B cell (primary cell): ENCODE data around the gene AMFR. TPM values are rescaled to one million over a fixed set of nuclear protein-coding genes. Genes with fewer than 3 reads are reported as not detected.

Experiments used
- ATAC-seq: fragments of 200-7000 bp; cut with Tn5 transposase; one replicate; pipeline ENCODE4 v1.10.0; 2021; ENCODE audit warnings: low read depth, mild to moderate bottlenecking, moderate number of reproducible peaks, moderate library complexity
- CTCF ChIA-PET: fragments of 350-600 bp; sonication (Branson Sonifier 250); formaldehyde crosslinking; loops from one replicate; lab custom pipeline; 2021; ENCODE audit warnings: antibody characterized with exemption, inconsistent platforms; lab: Charles Lee
- POLR2A ChIA-PET: fragments of 350-600 bp; sonication (Branson Sonifier 250); formaldehyde crosslinking; loops from one replicate; lab custom pipeline; 2021; ENCODE audit warnings: antibody characterized with exemption; lab: Charles Lee
- DNase-seq: peaks from one replicate; pipeline ENCODE4 v3.0.0; 2013
- H2AFZ ChIP-seq: 2 replicates; pipeline ENCODE4 v1.6.1; 2012; ENCODE audit warnings: mild to moderate bottlenecking, low read depth, low read length; ENCODE audit not compliant: insufficient read depth, poor library complexity, severe bottlenecking
- H3K27ac ChIP-seq, 2 donors: 1 replicate in 1 of 2; 2 replicates in 1 of 2; pipeline ENCODE4 v1.5.1; 2012 to 2013; ENCODE audit warnings: low read length in 2 of 2, mild to moderate bottlenecking in 2 of 2, moderate library complexity in 1 of 2
- H3K27me3 ChIP-seq, 4 experiments: fragments of 200-600 bp in 1 of 4; sonication (generic) in 1 of 4; replicated peaks in 1 of 4; 1 replicate in 2 of 4; 2 replicates in 2 of 4; pipeline versions ENCODE4 v1.6.1 to v1.7.0; 2013 to 2016; ENCODE audit warnings: low read length in 3 of 4, mild to moderate bottlenecking in 2 of 4, mixed read lengths in 1 of 4, moderate library complexity in 1 of 4; ENCODE audit not compliant: insufficient read depth in 4 of 4, control insufficient read depth in 3 of 4; ENCODE audit errors: control extremely low read depth in 1 of 4
- H3K36me3 ChIP-seq, 2 experiments: replicated peaks in 1 of 2; 1 replicate in 1 of 2; 2 replicates in 1 of 2; pipeline versions ENCODE4 v1.6.1 to v1.7.1; 2013; ENCODE audit warnings: low read length in 1 of 2; ENCODE audit not compliant: insufficient read depth in 2 of 2, control insufficient read depth in 1 of 2; ENCODE audit errors: control extremely low read depth in 1 of 2, extremely low read depth in 1 of 2
- H3K4me1 ChIP-seq, 2 donors: fragments of 200-600 bp in 1 of 2; sonication (generic) in 1 of 2; 1 replicate in 1 of 2; 2 replicates in 1 of 2; pipeline versions ENCODE4 v1.5.1 to v1.6.1; 2013 to 2017; ENCODE audit warnings: low read length in 2 of 2; ENCODE audit not compliant: control insufficient read depth in 2 of 2, insufficient read depth in 2 of 2
- H3K4me2 ChIP-seq: replicated peaks from 2 replicates; pipeline ENCODE3; 2012; ENCODE audit warnings: mild to moderate bottlenecking, low read depth, low read length; ENCODE audit not compliant: poor library complexity, severe bottlenecking
- H3K4me3 ChIP-seq, 5 experiments: fragments of 200-600 bp in 1 of 5; sonication (generic) in 1 of 5; 1 replicate in 3 of 5; 2 replicates in 2 of 5; pipeline versions ENCODE4 v1.5.1 to v1.7.0; 2011 to 2016; ENCODE audit warnings: low read length in 4 of 5, mild to moderate bottlenecking in 4 of 5, low read depth in 2 of 5, control low read depth in 1 of 5, moderate library complexity in 1 of 5; ENCODE audit not compliant: insufficient read depth in 1 of 5; ENCODE audit errors: control extremely low read depth in 1 of 5, extremely low read depth in 1 of 5
- H3K79me2 ChIP-seq: fragments of 200-600 bp; sonication (generic); one replicate; pipeline ENCODE4 v1.6.0; 2016; ENCODE audit warnings: low read length; ENCODE audit not compliant: control insufficient read depth, insufficient read depth
- H3K9ac ChIP-seq: fragments of 200-600 bp; sonication (generic); 2 replicates; pipeline ENCODE4 v1.6.1; 2017; ENCODE audit warnings: mild to moderate bottlenecking, low read length, moderate library complexity
- H3K9me3 ChIP-seq, 3 donors: one replicate each; pipeline versions ENCODE4 v1.6.1 to v1.7.1; 2013; ENCODE audit warnings: low read length in 2 of 3; ENCODE audit not compliant: control insufficient read depth in 2 of 3, insufficient read depth in 1 of 3; ENCODE audit errors: control extremely low read depth in 1 of 3
- H4K20me1 ChIP-seq: 2 replicates; pipeline ENCODE4 v1.6.0; 2012; ENCODE audit warnings: mild to moderate bottlenecking, low read length; ENCODE audit not compliant: insufficient read depth, control insufficient read depth, poor library complexity, severe bottlenecking
- H3K27ac Mint-ChIP-seq: one replicate; pipeline ENCODE4 v1.8.0; 2021; ENCODE audit warnings: mixed read lengths
- H3K27me3 Mint-ChIP-seq: one replicate; pipeline ENCODE4 v1.8.0; 2021; ENCODE audit warnings: mixed read lengths
- H3K4me1 Mint-ChIP-seq: one replicate; pipeline ENCODE4 v1.8.0; 2021; ENCODE audit warnings: mixed read lengths
- H3K4me3 Mint-ChIP-seq: one replicate; pipeline ENCODE4 v1.8.0; 2021; ENCODE audit warnings: mixed read lengths
- H3K9me3 Mint-ChIP-seq: one replicate; pipeline ENCODE4 v1.8.0; 2022; ENCODE audit warnings: mixed read lengths; ENCODE audit not compliant: insufficient read depth
- CTCF ChIP-seq: fragments of 200-600 bp; IDR thresholded peaks from one replicate; pipeline ENCODE4 v1.8.0; 2022; ENCODE audit warnings: antibody characterized with exemption, mild to moderate bottlenecking
- EZH2 ChIP-seq: IDR thresholded peaks from 2 replicates; pipeline ENCODE4 v1.6.1; 2012; ENCODE audit warnings: borderline replicate concordance, low read depth, mild to moderate bottlenecking, moderate library complexity, low read length; ENCODE audit not compliant: insufficient read depth, poor library complexity, severe bottlenecking
- WGBS: methylation state at CpG from one replicate; pipeline ENCODE4 v1.1.5; 2013; ENCODE audit warnings: missing lambda C conversion rate; ENCODE audit not compliant: insufficient coverage; 5-methylcytosine and 5-hydroxymethylcytosine counted together
- intact Hi-C: fragments of 100-400 bp; cut with micrococcal nuclease; formaldehyde crosslinking; loops from one replicate; pipeline ENCODE4 v1.10.0; 2022
- polyA plus RNA-seq: library from polyadenylated mRNA; depleted of rRNA; stranded (reverse); fragments of >200 nt; gene quantifications from 2 replicates; pipeline ENCODE4 v1.2.3, GENCODE V29; 2012
- total RNA-seq, 2 donors: library from RNA; stranded (reverse); fragments of 120-200 nt in 1 of 2; gene quantifications; 1 replicate in 1 of 2; 2 replicates in 1 of 2; pipeline versions ENCODE4 v1.2.3 to v1.2.4, GENCODE V29; 2013 to 2022

Gene AMFR
- total and polyA plus RNA-seq, 2 donors (not counting 1 experiment from before 2014, with no cell fraction given): 118 to 225 TPM

- CTCF ChIA-PET: no interaction called here
- Histone ChIP-seq H2AFZ (no peak overlapping the region), H3K9ac (no peak overlapping the region), H3K9me3 (no peaks in the 10 kb centered on the region), H3K36me3 (peaks cover 5 to 77% of the 10 kb centered on the region in 2 experiments), H3K4me1 (no peaks in the 10 kb centered on the region), H3K27ac (no peak overlapping the region), H4K20me1 (peaks cover 22% of the 10 kb centered on the region), H3K27me3 (no peaks in the 10 kb centered on the region), H3K4me2 (no peak overlapping the region), H3K79me2 (peaks cover 3% of the 10 kb centered on the region), H3K4me3 (no peak overlapping the region)
- ATAC-seq: no peak
- Mint-ChIP-seq H3K27me3 (no peaks in the 10 kb centered on the region), H3K4me3 (no peak overlapping the region), H3K9me3 (no peaks in the 10 kb centered on the region), H3K4me1 (peaks cover 3% of the 10 kb centered on the region), H3K27ac (no peak overlapping the region)
- TF ChIP-seq EZH2 (no peak), CTCF (no peak)
- intact Hi-C loops: no loop called here
- DNase-seq: no peak
- 100% methylated on average over 4 of the region's 6 CpGs for WGBS
- POLR2A ChIA-PET: no interaction called here
Observed at GRCh38 chr16:56363181-56363716, 62.1 kb downstream of the AMFR start.

- 97% methylated on average over 10 of the region's 17 CpGs for WGBS
- Histone ChIP-seq H2AFZ (no peak overlapping the region), H3K27ac (no peak overlapping the region), H3K9ac (no peak overlapping the region), H3K4me1 (peaks cover 0 to 2% of the 10 kb centered on the region in 2 donors), H3K36me3 (peaks cover 3 to 71% of the 10 kb centered on the region in 2 experiments), H3K79me2 (no peaks in the 10 kb centered on the region), H4K20me1 (peaks cover 17% of the 10 kb centered on the region), H3K9me3 (no peaks in the 10 kb centered on the region), H3K4me2 (no peak overlapping the region), H3K4me3 (no peak overlapping the region), H3K27me3 (no peaks in the 10 kb centered on the region)
- no peak for ATAC-seq
- intact Hi-C loops: no loop called here
- ChIA-PET CTCF (no interaction called here), POLR2A (no interaction called here)
- no peak overlapping the region for H3K27ac Mint-ChIP-seq
- no peaks in the 10 kb centered on the region for H3K9me3 Mint-ChIP-seq
- DNase-seq: no peak
- no peak overlapping the region for H3K4me3 Mint-ChIP-seq
- peaks cover 6% of the 10 kb centered on the region for H3K4me1 Mint-ChIP-seq
- H3K27me3 Mint-ChIP-seq: no peaks in the 10 kb centered on the region
- TF ChIP-seq CTCF: no peak
- no peak for TF ChIP-seq EZH2
Observed at GRCh38 chr16:56362706-56363105, 62.6 kb downstream of the AMFR start.
